Endodermal cell (in vitro differentiated cells): ENCODE measurements around the gene RPL18A. TPM values are rescaled to one million over a fixed set of nuclear protein-coding genes. Genes with fewer than 3 reads are reported as not detected.

Source experiments
- DNase-seq: peaks from one replicate; pipeline ENCODE4 v3.0.0-alpha.2; 2017
- H3K27ac ChIP-seq: 2 replicates; pipeline ENCODE4 v1.5.1; 2013; ENCODE audit warnings: mild to moderate bottlenecking, low read depth, low read length, moderate library complexity
- H3K27me3 ChIP-seq: 2 replicates; pipeline ENCODE4 v1.6.1; 2013; ENCODE audit warnings: mild to moderate bottlenecking, low read length, moderate library complexity; ENCODE audit not compliant: insufficient read depth, control insufficient read depth, poor library complexity, severe bottlenecking
- H3K36me3 ChIP-seq: 2 replicates; pipeline ENCODE4 v1.7.0; 2013; ENCODE audit warnings: mild to moderate bottlenecking, low read length, moderate library complexity; ENCODE audit not compliant: control insufficient read depth, insufficient read depth
- H3K4me1 ChIP-seq: one replicate; pipeline ENCODE4 v1.7.0; 2013; ENCODE audit warnings: low read length; ENCODE audit not compliant: control insufficient read depth, insufficient read depth
- H3K4me3 ChIP-seq: 2 replicates; pipeline ENCODE4 v1.5.1; 2013; ENCODE audit warnings: mild to moderate bottlenecking, low read length, moderate library complexity
- H3K9ac ChIP-seq: 2 replicates; pipeline ENCODE4 v1.6.1; 2013; ENCODE audit warnings: mild to moderate bottlenecking, low read length, moderate library complexity; ENCODE audit not compliant: poor library complexity, severe bottlenecking; ENCODE audit errors: extremely low read depth
- H3K9me3 ChIP-seq: 2 replicates; pipeline ENCODE4 v1.6.1; 2013; ENCODE audit warnings: mild to moderate bottlenecking, low read length, moderate library complexity; ENCODE audit not compliant: control insufficient read depth
- H3K27ac Mint-ChIP-seq: 2 replicates; pipeline ENCODE4 v1.8.0; 2020; ENCODE audit warnings: mixed read lengths
- H3K27me3 Mint-ChIP-seq: 2 replicates; pipeline ENCODE4 v1.8.0; 2021; ENCODE audit warnings: mild to moderate bottlenecking, mixed read lengths; ENCODE audit not compliant: insufficient read depth
- H3K36me3 Mint-ChIP-seq: 2 replicates; pipeline ENCODE4 v1.8.0; 2020; ENCODE audit warnings: low read depth, mixed read lengths
- H3K4me1 Mint-ChIP-seq: 2 replicates; pipeline ENCODE4 v1.8.0; 2020; ENCODE audit warnings: mixed read lengths
- H3K4me3 Mint-ChIP-seq: 2 replicates; pipeline ENCODE4 v1.8.0; 2020; ENCODE audit warnings: mild to moderate bottlenecking, moderate library complexity, mixed read lengths
- H3K9me3 Mint-ChIP-seq: 2 replicates; pipeline ENCODE4 v1.8.0; 2020; ENCODE audit warnings: mild to moderate bottlenecking, mixed read lengths
- WGBS, 2 experiments: methylation state at CpG; one replicate each; pipeline versions ENCODE4 v1.1.5 to v1.1.7; 2013; ENCODE audit warnings: missing lambda C conversion rate in 2 of 2, mixed read lengths in 1 of 2; ENCODE audit not compliant: insufficient coverage in 1 of 2, insufficient read length in 1 of 2; 5-methylcytosine and 5-hydroxymethylcytosine counted together
- total RNA-seq, 2 donors: library from RNA; stranded (reverse); fragmentation: NEBNext Ultra II Directional in 1 of 2; extraction: Animal tissue kit (Norgen Biotek cat#: 25700) in 1 of 2; gene quantifications; 2 replicates in 1 of 2; 3 replicates in 1 of 2; pipeline ENCODE4 v1.2.1, GENCODE V29; 2021
- TF ChIP-seq, protein P1 (sequence below): fragments of 200-600 bp; sonication (generic); conservative IDR thresholded peaks from 2 replicates; pipeline ENCODE4 v1.5.0; 2021; ENCODE audit warnings: antibody characterized with exemption, mild to moderate bottlenecking

Gene RPL18A
- total RNA-seq, 2 donors from 2014 or later = 1,886 to 2,166 TPM

DNA sequence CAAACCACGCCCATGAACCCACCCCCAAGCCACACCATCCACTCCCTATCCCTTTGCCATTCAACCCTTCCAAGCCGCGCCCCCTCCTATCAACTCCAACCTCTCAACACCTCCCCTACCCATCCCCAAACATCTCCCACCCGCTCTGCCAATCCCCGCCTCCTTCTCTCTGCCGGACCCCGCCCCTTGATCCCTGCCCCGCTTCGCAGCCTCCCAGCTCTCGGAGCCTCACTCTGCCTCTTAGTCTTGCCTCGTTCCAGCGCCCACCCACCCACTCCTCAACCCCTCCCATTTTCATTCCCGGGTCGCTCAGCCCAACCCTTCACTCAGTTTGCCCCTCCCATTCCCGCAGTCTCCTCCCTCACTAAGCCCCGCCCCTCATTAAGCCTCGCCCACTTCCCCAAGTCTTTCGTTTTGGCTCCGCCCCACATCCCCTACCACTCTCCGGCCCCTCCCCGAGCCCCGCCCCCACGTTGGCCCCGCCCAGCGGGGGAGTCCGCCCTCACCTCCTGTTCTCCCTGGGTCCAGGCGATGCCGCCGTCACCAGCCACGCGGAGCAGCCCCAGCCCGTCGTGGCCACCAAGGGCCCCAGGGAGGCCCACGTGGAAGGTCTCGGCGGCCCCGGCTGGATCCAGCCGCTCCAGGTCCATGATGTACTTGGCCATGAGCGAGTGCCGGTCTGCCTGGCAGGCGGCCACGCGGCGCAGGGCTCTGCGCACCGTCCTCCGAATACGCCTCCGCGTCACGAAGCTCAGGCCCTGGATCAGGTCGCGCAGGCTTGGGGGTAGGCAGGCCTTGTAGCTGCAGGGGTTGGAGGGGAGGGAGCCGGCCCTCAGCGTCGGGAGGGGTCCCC lies 17.7 kb upstream of the RPL18A start:
- TF ChIP-seq, protein P1, sequence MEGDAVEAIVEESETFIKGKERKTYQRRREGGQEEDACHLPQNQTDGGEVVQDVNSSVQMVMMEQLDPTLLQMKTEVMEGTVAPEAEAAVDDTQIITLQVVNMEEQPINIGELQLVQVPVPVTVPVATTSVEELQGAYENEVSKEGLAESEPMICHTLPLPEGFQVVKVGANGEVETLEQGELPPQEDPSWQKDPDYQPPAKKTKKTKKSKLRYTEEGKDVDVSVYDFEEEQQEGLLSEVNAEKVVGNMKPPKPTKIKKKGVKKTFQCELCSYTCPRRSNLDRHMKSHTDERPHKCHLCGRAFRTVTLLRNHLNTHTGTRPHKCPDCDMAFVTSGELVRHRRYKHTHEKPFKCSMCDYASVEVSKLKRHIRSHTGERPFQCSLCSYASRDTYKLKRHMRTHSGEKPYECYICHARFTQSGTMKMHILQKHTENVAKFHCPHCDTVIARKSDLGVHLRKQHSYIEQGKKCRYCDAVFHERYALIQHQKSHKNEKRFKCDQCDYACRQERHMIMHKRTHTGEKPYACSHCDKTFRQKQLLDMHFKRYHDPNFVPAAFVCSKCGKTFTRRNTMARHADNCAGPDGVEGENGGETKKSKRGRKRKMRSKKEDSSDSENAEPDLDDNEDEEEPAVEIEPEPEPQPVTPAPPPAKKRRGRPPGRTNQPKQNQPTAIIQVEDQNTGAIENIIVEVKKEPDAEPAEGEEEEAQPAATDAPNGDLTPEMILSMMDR = no peak
- H3K9ac ChIP-seq = no peak overlapping the region
- H3K36me3 Mint-ChIP-seq = no peaks in the 10 kb centered on the region

DNA sequence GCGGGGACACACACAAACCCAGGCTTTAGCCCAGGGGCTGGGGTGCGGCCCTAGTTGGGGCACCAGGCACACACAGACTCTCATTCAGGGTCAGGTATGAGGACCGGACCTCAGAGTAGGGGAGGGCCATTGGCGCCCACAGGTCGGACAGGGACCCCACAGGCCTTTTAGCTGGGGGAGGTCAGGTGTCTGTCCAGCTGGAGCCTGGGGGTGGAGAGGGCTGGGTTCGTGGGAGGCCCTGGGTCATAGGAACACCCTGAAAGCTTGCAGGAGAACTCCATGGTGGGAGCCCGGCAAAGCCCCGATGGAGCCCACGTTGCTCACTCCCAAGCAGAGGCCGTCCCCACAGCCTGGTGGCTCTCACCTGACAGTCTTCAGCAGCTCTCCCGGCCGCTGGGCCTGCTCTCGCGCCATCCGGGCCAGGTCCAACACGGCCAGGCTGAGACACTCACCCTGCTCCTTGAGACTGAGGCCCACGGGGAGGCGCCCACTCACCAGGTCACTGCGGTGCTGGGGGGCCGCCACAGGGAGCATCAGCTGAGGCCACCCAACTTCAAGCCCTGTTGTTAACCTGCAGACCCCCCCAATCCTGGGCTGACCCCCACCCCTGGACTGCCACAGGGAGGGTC lies 16.9 kb upstream of the RPL18A start:
- Mint-ChIP-seq H3K27ac (no peak overlapping the region), H3K27me3 (peaks cover 71% of the 10 kb centered on the region), H3K9me3 (no peaks in the 10 kb centered on the region), H3K4me1 (peaks cover 4% of the 10 kb centered on the region), H3K4me3 (peak overlapping the region; percentile 56), H3K36me3 (no peaks in the 10 kb centered on the region)
- WGBS, 2 experiments = 73 to 80% methylated on average over 4 to 20 of the region's 20 CpGs
- Histone ChIP-seq H3K9ac (no peak overlapping the region), H3K27me3 (peaks cover 40% of the 10 kb centered on the region), H3K9me3 (no peaks in the 10 kb centered on the region), H3K36me3 (no peaks in the 10 kb centered on the region), H3K4me1 (peaks cover 5% of the 10 kb centered on the region), H3K27ac (no peak overlapping the region), H3K4me3 (peak overlapping the region; percentile 49)
- no peak for DNase-seq
- TF ChIP-seq, protein P1 = no peak

More for the DNA sequence above, 17.7 kb upstream of the RPL18A start:
- Mint-ChIP-seq H3K27ac (no peak overlapping the region), H3K4me3 (peak overlapping the region; percentile 56), H3K27me3 (peaks cover 70% of the 10 kb centered on the region), H3K4me1 (peaks cover 4% of the 10 kb centered on the region), H3K9me3 (no peaks in the 10 kb centered on the region)
- Histone ChIP-seq H3K36me3 (no peaks in the 10 kb centered on the region), H3K4me1 (peaks cover 5% of the 10 kb centered on the region), H3K9me3 (no peaks in the 10 kb centered on the region), H3K27me3 (peaks cover 40% of the 10 kb centered on the region), H3K27ac (no peak overlapping the region), H3K4me3 (peak overlapping the region; percentile 77)
- WGBS, 2 experiments = 7 to 12% methylated on average over 21 to 56 of the region's 56 CpGs
- DNase-seq = peak; percentile 100

DNA sequence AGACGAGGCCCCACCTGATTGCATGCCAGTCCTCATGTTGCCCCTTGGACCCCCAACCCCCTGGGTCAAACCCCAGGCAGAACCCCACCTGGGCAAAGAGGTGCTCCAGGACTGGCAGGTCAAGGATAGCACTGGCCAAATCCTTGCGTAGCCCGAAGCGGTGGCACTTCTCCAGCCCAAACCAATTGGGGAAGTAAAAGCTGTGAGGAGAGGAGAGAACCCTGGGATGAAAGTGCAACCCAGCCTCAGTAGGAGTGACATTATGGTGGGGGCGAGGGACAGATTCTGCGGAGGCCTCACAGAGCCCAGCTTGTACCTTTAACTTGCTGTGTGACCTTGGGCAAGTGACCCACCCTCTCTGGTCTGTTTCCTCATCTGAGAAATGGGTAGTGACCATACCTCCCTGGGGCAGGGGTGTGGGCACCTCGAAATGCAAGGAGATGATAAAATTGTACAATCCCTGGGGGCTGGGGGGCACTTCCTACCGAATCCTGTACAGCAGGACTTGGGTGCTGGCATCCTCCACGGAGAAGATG lies 16.4 kb upstream of the RPL18A start:
- TF ChIP-seq, protein P1 = no peak
- WGBS, 2 experiments = 93 to 97% methylated on average over 8 to 9 of the region's 9 CpGs
- Histone ChIP-seq H3K9ac (no peak overlapping the region), H3K4me3 (no peak overlapping the region), H3K27ac (no peak overlapping the region), H3K27me3 (peaks cover 44% of the 10 kb centered on the region), H3K4me1 (peaks cover 5% of the 10 kb centered on the region), H3K36me3 (no peaks in the 10 kb centered on the region), H3K9me3 (no peaks in the 10 kb centered on the region)
- Mint-ChIP-seq H3K4me3 (no peak overlapping the region), H3K9me3 (no peaks in the 10 kb centered on the region), H3K4me1 (peaks cover 4% of the 10 kb centered on the region), H3K27me3 (peaks cover 71% of the 10 kb centered on the region), H3K36me3 (no peaks in the 10 kb centered on the region), H3K27ac (no peak overlapping the region)
- no peak for DNase-seq
